Right lobe of liver (tissue), 6 donors: ENCODE results near the gene PDLIM5. TPM values are rescaled to one million over a fixed set of nuclear protein-coding genes. Genes with fewer than 3 reads are reported as not detected.

Source experiments
- ATAC-seq, 4 donors: fragments of 200-7000 bp; cut with Tn5 transposase; one replicate each; pipeline ENCODE4 v1.9.1; 2020; ENCODE audit warnings: mild to moderate bottlenecking in 4 of 4, moderate library complexity in 4 of 4
- DNase-seq, 3 donors: peaks; one replicate each; pipeline ENCODE4 v3.0.0-alpha.2; 2020
- H3K27ac ChIP-seq, 3 donors: fragments of 200-600 bp; one replicate each; pipeline ENCODE4 v1.8.0; 2022
- H3K27me3 ChIP-seq, 2 donors: fragments of 200-600 bp; one replicate each; pipeline ENCODE4 v1.8.0; 2022
- H3K36me3 ChIP-seq, 4 donors: fragments of 200-600 bp; sonication (generic) in 1 of 4; one replicate each; pipeline versions ENCODE4 v1.5.1 to v1.8.0; 2017 to 2022; ENCODE audit warnings: control low read depth in 1 of 4
- H3K4me1 ChIP-seq, 4 donors: fragments of 200-600 bp; sonication (generic) in 1 of 4; one replicate each; pipeline versions ENCODE4 v1.5.1 to v1.8.0; 2017 to 2022; ENCODE audit warnings: control low read depth in 1 of 4
- H3K4me3 ChIP-seq, 3 donors: fragments of 200-600 bp; one replicate each; pipeline ENCODE4 v1.8.0; 2022
- H3K9me3 ChIP-seq, 4 donors: fragments of 200-600 bp; sonication (generic) in 1 of 4; one replicate each; pipeline versions ENCODE4 v1.5.1 to v1.8.0; 2017 to 2022; ENCODE audit warnings: control low read depth in 1 of 4
- CTCF ChIP-seq, 4 donors: fragments of 200-600 bp in 3 of 4; fragments of 450-650 bp in 1 of 4; IDR thresholded peaks; one replicate each; pipeline versions ENCODE4 v1.5.1 to v1.8.0; 2016 to 2022; ENCODE audit warnings: antibody characterized with exemption in 4 of 4, mild to moderate bottlenecking in 2 of 4
- POLR2A ChIP-seq: fragments of 450-650 bp; IDR thresholded peaks from one replicate; pipeline ENCODE4 v1.6.1; 2017; ENCODE audit warnings: antibody characterized with exemption, mild to moderate bottlenecking
- WGBS: methylation state at CpG from one replicate; pipeline ENCODE4 v1.1.6; 2018; ENCODE audit warnings: low coverage, low lambda C conversion rate; ENCODE audit not compliant: insufficient coverage; ENCODE audit errors: missing lambda C conversion rate; 5-methylcytosine and 5-hydroxymethylcytosine counted together
- intact Hi-C, 2 donors: fragments of 100-400 bp; cut with DNase I; formaldehyde crosslinking; loops; one replicate each; pipeline versions ENCODE4 v1.11.2 to v1.14.1; 2022
- total RNA-seq, 6 experiments: library from RNA; depleted of rRNA in 2 of 6; stranded (reverse); fragments of >200 nt in 2 of 6; fragmentation: NEBNext Ultra II Directional in 3 of 6; extraction: Animal tissue kit (Norgen Biotek cat#: 25700) in 3 of 6; gene quantifications; one replicate each; pipeline versions ENCODE4 v1.1.0 to v1.2.4, GENCODE V29; 2016 to 2023
- donor health status: DM: no; HTN: yes; CAD: no.
- donor health status: DM: no; HTN: no; CAD: no.
- donor health status: DM: no; HTN: no; CAD: no.
- donor health status: DM: no; HTN: yes; CAD: no.
- donor health status: DM: no; HTN: yes; CAD: no.

PDLIM5 gene
- total RNA-seq, 6 experiments from 2014 or later = 71.9 to 135 (median 101) TPM

GRCh38 chr4:94545296-94545695 is 93.6 kb downstream of the PDLIM5 start:
- WGBS = 63% methylated on average over 2 of the region's 2 CpGs

GRCh38 chr4:94546949-94547348 is 95.2 kb downstream of the PDLIM5 start:
- no peaks in the 10 kb centered on the region for H3K4me1 ChIP-seq
- intact Hi-C loops = no loop called here
- no peaks in the 10 kb centered on the region for H3K9me3 ChIP-seq
- DNase-seq = no peak
- no peak overlapping the region for H3K4me3 ChIP-seq
- H3K27me3 ChIP-seq = no peaks in the 10 kb centered on the region
- no peaks in the 10 kb centered on the region for H3K36me3 ChIP-seq
- no peak overlapping the region for H3K27ac ChIP-seq
- WGBS = 100% methylated on average over 3 of the region's 3 CpGs
- no peak for TF ChIP-seq CTCF (IDR thresholded peaks at IDR 0.05)
- TF ChIP-seq POLR2A = no peak
- ATAC-seq = no peak

More at GRCh38 chr4:94545296-94545695, 93.6 kb downstream of the PDLIM5 start:
- DNase-seq = no peak
- Histone ChIP-seq H3K4me3 (no peak overlapping the region), H3K27me3 (no peaks in the 10 kb centered on the region), H3K27ac (no peak overlapping the region), H3K4me1 (no peaks in the 10 kb centered on the region), H3K36me3 (no peaks in the 10 kb centered on the region), H3K9me3 (no peaks in the 10 kb centered on the region)
- intact Hi-C loops = no loop called here
- ATAC-seq = peak in 2 of 4 donors; percentile 6 to 41
- TF ChIP-seq CTCF (IDR thresholded peaks at IDR 0.05) (no peak), POLR2A (no peak)

GRCh38 chr4:94548571-94548970 is 96.8 kb downstream of the PDLIM5 start:
- ATAC-seq (peak; percentile 56 to 85 (median 72)), DNase-seq (no peak)
- Histone ChIP-seq H3K27me3 (no peaks in the 10 kb centered on the region), H3K36me3 (no peaks in the 10 kb centered on the region), H3K9me3 (no peaks in the 10 kb centered on the region), H3K4me1 (no peaks in the 10 kb centered on the region), H3K4me3 (no peak overlapping the region), H3K27ac (peak overlapping the region in 1 of 3 donors; percentile 27)
- intact Hi-C loops = no loop called here
- 37% methylated on average over 1 of the region's 1 CpG for WGBS
- TF ChIP-seq CTCF (IDR thresholded peaks at IDR 0.05) (no peak), POLR2A (no peak)

GRCh38 chr4:94550352-94550751 is 98.6 kb downstream of the PDLIM5 start:
- intact Hi-C loops = no loop called here
- 28% methylated on average over 1 of the region's 1 CpG for WGBS
- Histone ChIP-seq H3K27me3 (no peaks in the 10 kb centered on the region), H3K4me3 (no peak overlapping the region), H3K27ac (no peak overlapping the region), H3K36me3 (no peaks in the 10 kb centered on the region), H3K4me1 (no peaks in the 10 kb centered on the region), H3K9me3 (no peaks in the 10 kb centered on the region)
- ATAC-seq (no peak), DNase-seq (no peak)
- TF ChIP-seq POLR2A = no peak
- TF ChIP-seq CTCF (IDR thresholded peaks at IDR 0.05) = no peak

- no peak for DNase-seq
Measured at GRCh38 chr4:94550851-94551250, 99.1 kb downstream of the PDLIM5 start.

More at GRCh38 chr4:94550851-94551250, 99.1 kb downstream of the PDLIM5 start:
- WGBS = 93% methylated on average over 1 of the region's 1 CpG
- TF ChIP-seq CTCF (IDR thresholded peaks at IDR 0.05) = no peak
- Histone ChIP-seq H3K36me3 (no peaks in the 10 kb centered on the region), H3K4me1 (no peaks in the 10 kb centered on the region), H3K4me3 (no peak overlapping the region), H3K27me3 (no peaks in the 10 kb centered on the region), H3K27ac (no peak overlapping the region), H3K9me3 (no peaks in the 10 kb centered on the region)
- ATAC-seq = no peak
- intact Hi-C loops = no loop called here
